Body of pancreas (tissue), 4 donors: Measurements from ENCODE around the gene KDM4C.

Experiments used
- CTCF ChIP-seq, 7 experiments: fragments of 450-650 bp in 4 of 7; fragments of 200-600 bp in 3 of 7; sonication (generic) in 3 of 7; IDR thresholded peaks; one replicate each; pipeline ENCODE4 v1.5.1; 2016 to 2019; ENCODE audit warnings: antibody characterized with exemption in 7 of 7
- POLR2A ChIP-seq, 3 donors: fragments of 450-650 bp; IDR thresholded peaks; one replicate each; pipeline ENCODE4 v1.6.1; 2016; ENCODE audit warnings: antibody characterized with exemption in 3 of 3, mild to moderate bottlenecking in 2 of 3

- TF ChIP-seq CTCF (IDR thresholded peaks at IDR 0.05) (no peak), POLR2A (IDR thresholded peaks at IDR 0.05) (no peak)
Measured at GRCh38 chr9:6766606-6767005, 8.8 kb downstream of the KDM4C start.
